Measurements from ENCODE around the gene GADL1. TPM values are rescaled to one million over a fixed set of nuclear protein-coding genes. Genes with fewer than 3 reads are reported as not detected.

GADL1 gene
- polyA plus RNA-seq, 1 donor (not counting 4 experiments of a cell fraction or from before 2014, with no cell fraction given), result not detected

DNA sequence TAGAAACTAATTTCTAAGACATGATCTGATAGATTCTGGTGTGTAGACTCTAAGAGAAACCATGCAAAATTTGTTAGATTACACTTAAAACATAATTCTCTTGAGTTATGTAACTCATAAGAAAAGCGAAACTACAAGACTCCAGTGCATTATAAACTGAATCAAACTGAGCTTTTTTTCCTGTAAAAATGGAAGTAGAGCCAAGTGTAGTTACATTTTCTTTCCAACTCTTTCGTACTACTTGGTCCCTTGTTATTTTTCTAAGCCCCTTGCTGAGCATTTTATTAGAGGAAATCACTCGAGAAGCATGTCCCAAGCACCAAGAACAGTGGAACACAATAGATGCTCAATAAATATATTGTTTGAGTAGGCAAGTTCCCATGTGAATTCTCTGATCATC is 130.2 kb downstream of the GADL1 start:
- Histone ChIP-seq H3K27me3 (ENCODE audit: control insufficient read depth, extremely low read depth, insufficient read depth, low read length) (no peaks in the 10 kb centered on the region), H3K27ac (ENCODE audit: control insufficient read depth, insufficient read depth, low read length) (no peak overlapping the region), H3K9me1 (ENCODE audit: control insufficient read depth, extremely low read depth, insufficient read depth, low read length) (no peaks in the 10 kb centered on the region), H3K9ac (ENCODE audit: control insufficient read depth, extremely low read depth, insufficient read depth, low read length) (no peak overlapping the region), H3K4me3 (ENCODE audit: control insufficient read depth in 2 of 3, extremely low read depth in 1 of 3, insufficient read depth in 2 of 3, low read depth in 1 of 3, low read length in 3 of 3) (no peak overlapping the region), H3K4me1 (ENCODE audit: control insufficient read depth, extremely low read depth, insufficient read depth, low read length) (no peaks in the 10 kb centered on the region), H3K36me3 (ENCODE audit: control insufficient read depth in 2 of 2, extremely low read depth in 1 of 2, insufficient read depth in 2 of 2, low read length in 2 of 2) (no peaks in the 10 kb centered on the region), H4K20me1 (ENCODE audit: control insufficient read depth, extremely low read depth, insufficient read depth, low read length) (no peaks in the 10 kb centered on the region), H3K4me2 (ENCODE audit: control insufficient read depth, extremely low read depth, insufficient read depth, low read depth, low read length) (no peak overlapping the region), H3K9me3 (ENCODE audit: control insufficient read depth, low read depth, low read length) (no peaks in the 10 kb centered on the region), H2AFZ (ENCODE audit: control insufficient read depth, low read length) (no peak overlapping the region), H3K79me2 (ENCODE audit: control insufficient read depth, insufficient read depth, low read length) (no peaks in the 10 kb centered on the region)
- FAIRE-seq (no peak), DNase-seq (ENCODE audit: low read depth, low spot score) (no peak)
- dilution Hi-C loops (cut with MboI; ENCODE audit: extremely low pct_ligation_motif_present, low sequenced_read_pairs), result loop anchor here (25.0 kb wide), 1 partner anchor 373 kb away; no protein-coding TSS in a partner anchor
- TF ChIP-seq, protein P1, sequence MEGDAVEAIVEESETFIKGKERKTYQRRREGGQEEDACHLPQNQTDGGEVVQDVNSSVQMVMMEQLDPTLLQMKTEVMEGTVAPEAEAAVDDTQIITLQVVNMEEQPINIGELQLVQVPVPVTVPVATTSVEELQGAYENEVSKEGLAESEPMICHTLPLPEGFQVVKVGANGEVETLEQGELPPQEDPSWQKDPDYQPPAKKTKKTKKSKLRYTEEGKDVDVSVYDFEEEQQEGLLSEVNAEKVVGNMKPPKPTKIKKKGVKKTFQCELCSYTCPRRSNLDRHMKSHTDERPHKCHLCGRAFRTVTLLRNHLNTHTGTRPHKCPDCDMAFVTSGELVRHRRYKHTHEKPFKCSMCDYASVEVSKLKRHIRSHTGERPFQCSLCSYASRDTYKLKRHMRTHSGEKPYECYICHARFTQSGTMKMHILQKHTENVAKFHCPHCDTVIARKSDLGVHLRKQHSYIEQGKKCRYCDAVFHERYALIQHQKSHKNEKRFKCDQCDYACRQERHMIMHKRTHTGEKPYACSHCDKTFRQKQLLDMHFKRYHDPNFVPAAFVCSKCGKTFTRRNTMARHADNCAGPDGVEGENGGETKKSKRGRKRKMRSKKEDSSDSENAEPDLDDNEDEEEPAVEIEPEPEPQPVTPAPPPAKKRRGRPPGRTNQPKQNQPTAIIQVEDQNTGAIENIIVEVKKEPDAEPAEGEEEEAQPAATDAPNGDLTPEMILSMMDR (optimal IDR thresholded peaks at IDR 0.05 in 1 of 3, IDR thresholded peaks at IDR 0.05 in 1 of 3, conservative IDR thresholded peaks at IDR 0.05 in 1 of 3; ENCODE audit: extremely low read depth in 1 of 3, insufficient read depth in 2 of 3, low read length in 3 of 3), result no peak
- no peak for TF ChIP-seq EZH2 (IDR thresholded peaks at IDR 0.05; ENCODE audit: low read length)

DNA sequence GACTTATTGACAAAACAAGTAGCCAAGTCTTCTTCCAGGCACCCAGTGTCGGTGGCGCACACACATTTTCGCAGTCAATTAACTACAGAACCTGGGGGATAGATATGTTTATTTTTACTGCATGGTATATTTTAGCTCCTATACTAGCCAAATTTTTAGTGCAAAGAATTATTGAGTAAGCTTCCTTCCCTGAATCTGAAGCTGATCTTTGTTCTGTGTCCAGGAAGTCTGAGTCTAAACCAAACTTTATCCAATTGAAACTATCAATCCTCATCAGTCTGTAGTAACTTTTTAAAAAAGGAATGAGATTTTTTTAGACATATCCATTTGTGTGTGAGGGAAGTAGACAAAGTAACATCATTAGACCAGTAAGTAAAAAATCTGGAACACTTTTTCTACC is 133.1 kb downstream of the GADL1 start:
- dilution Hi-C loops (cut with MboI; ENCODE audit: extremely low pct_ligation_motif_present, low sequenced_read_pairs), result loop anchor here (25.0 kb wide), 1 partner anchor 376 kb away; no protein-coding TSS in a partner anchor
- Histone ChIP-seq H3K9me3 (ENCODE audit: control insufficient read depth, low read depth, low read length) (no peaks in the 10 kb centered on the region), H3K4me1 (ENCODE audit: control insufficient read depth, extremely low read depth, insufficient read depth, low read length) (no peaks in the 10 kb centered on the region), H3K9me1 (ENCODE audit: control insufficient read depth, extremely low read depth, insufficient read depth, low read length) (no peaks in the 10 kb centered on the region), H3K9ac (ENCODE audit: control insufficient read depth, extremely low read depth, insufficient read depth, low read length) (no peak overlapping the region), H3K79me2 (ENCODE audit: control insufficient read depth, insufficient read depth, low read length) (no peaks in the 10 kb centered on the region), H3K4me2 (ENCODE audit: control insufficient read depth, extremely low read depth, insufficient read depth, low read depth, low read length) (no peak overlapping the region), H3K36me3 (ENCODE audit: control insufficient read depth in 2 of 2, extremely low read depth in 1 of 2, insufficient read depth in 2 of 2, low read length in 2 of 2) (no peaks in the 10 kb centered on the region), H4K20me1 (ENCODE audit: control insufficient read depth, extremely low read depth, insufficient read depth, low read length) (no peaks in the 10 kb centered on the region), H3K27ac (ENCODE audit: control insufficient read depth, insufficient read depth, low read length) (no peak overlapping the region), H2AFZ (ENCODE audit: control insufficient read depth, low read length) (no peak overlapping the region), H3K4me3 (ENCODE audit: control insufficient read depth in 2 of 3, extremely low read depth in 1 of 3, insufficient read depth in 2 of 3, low read depth in 1 of 3, low read length in 3 of 3) (no peak overlapping the region), H3K27me3 (ENCODE audit: control insufficient read depth, extremely low read depth, insufficient read depth, low read length) (no peaks in the 10 kb centered on the region)
- FAIRE-seq (no peak), DNase-seq (ENCODE audit: low read depth, low spot score) (no peak)
- TF ChIP-seq, protein P1 (optimal IDR thresholded peaks at IDR 0.05 in 1 of 3, IDR thresholded peaks at IDR 0.05 in 1 of 3, conservative IDR thresholded peaks at IDR 0.05 in 1 of 3; ENCODE audit: extremely low read depth in 1 of 3, insufficient read depth in 2 of 3, low read length in 3 of 3), result no peak
- TF ChIP-seq EZH2 (IDR thresholded peaks at IDR 0.05; ENCODE audit: low read length), result no peak
